Stomach (tissue), 4 donors: ENCODE data around the gene RNF166.

Experiments used
- EP300 ChIP-seq: sonication (generic); formaldehyde crosslinking; IDR thresholded peaks from one replicate; pipeline ENCODE4 v1.6.1; 2017; ENCODE audit warnings: antibody characterized with exemption
- POLR2A ChIP-seq, 4 donors: fragments of 450-650 bp; IDR thresholded peaks; one replicate each; pipeline ENCODE4 v1.6.1; 2016; ENCODE audit warnings: antibody characterized with exemption in 4 of 4, control low read depth in 2 of 4, mild to moderate bottlenecking in 1 of 4, moderate library complexity in 1 of 4
- TF ChIP-seq, protein P1 (sequence below), 7 experiments: fragments of 450-650 bp in 4 of 7; fragments of 200-600 bp in 3 of 7; sonication (generic) in 3 of 7; IDR thresholded peaks; one replicate each; pipeline ENCODE4 v1.5.1; 2016 to 2019; ENCODE audit warnings: antibody characterized with exemption in 7 of 7, control low read depth in 2 of 7, mild to moderate bottlenecking in 1 of 7

DNA sequence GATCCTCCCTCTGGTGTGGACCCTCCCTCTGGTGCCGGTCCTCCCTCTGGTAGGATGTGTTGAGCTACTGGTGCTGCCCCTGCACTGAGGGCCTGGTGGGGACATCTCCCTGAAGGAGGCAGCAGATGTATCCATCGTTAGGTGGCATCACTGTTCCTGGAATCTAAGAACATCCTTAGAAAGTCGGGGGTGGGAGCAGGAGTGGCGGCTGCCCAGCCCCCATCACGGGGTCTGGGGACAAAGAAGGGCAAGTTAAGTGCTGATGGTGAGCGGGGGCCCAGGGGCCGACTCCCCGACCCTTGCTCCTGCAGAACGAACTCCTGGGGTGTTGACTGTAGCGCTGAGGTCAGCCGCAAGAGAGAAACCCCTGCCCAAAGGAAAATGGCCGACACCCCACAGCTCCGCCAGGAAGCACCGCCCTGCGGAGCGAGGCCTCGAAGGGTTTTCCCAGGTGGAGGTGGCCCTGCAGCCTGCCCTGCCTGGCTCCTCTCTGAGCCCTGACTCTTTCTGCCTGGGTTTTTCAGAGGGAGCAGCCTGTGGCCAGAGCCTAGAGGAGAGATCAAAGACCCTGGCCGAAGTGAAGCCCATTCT is 5.6 kb upstream of the RNF166 start:
- no peak for TF ChIP-seq POLR2A (IDR thresholded peaks at IDR 0.05)
- TF ChIP-seq, protein P1, sequence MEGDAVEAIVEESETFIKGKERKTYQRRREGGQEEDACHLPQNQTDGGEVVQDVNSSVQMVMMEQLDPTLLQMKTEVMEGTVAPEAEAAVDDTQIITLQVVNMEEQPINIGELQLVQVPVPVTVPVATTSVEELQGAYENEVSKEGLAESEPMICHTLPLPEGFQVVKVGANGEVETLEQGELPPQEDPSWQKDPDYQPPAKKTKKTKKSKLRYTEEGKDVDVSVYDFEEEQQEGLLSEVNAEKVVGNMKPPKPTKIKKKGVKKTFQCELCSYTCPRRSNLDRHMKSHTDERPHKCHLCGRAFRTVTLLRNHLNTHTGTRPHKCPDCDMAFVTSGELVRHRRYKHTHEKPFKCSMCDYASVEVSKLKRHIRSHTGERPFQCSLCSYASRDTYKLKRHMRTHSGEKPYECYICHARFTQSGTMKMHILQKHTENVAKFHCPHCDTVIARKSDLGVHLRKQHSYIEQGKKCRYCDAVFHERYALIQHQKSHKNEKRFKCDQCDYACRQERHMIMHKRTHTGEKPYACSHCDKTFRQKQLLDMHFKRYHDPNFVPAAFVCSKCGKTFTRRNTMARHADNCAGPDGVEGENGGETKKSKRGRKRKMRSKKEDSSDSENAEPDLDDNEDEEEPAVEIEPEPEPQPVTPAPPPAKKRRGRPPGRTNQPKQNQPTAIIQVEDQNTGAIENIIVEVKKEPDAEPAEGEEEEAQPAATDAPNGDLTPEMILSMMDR (IDR thresholded peaks at IDR 0.05): no peak
- TF ChIP-seq EP300: no peak
